ENCODE measurements around the gene CADPS2. TPM values are rescaled to one million over a fixed set of nuclear protein-coding genes. Genes with fewer than 3 reads are reported as not detected.
"Not testable (repeated sequence)": the region's sequence is repeated elsewhere in the genome, so short reads cannot be mapped to it uniquely, and the experiment has no call there.

Gene CADPS2
- total RNA-seq, 1 donor from 2014 or later: 0.22 TPM

DNA sequence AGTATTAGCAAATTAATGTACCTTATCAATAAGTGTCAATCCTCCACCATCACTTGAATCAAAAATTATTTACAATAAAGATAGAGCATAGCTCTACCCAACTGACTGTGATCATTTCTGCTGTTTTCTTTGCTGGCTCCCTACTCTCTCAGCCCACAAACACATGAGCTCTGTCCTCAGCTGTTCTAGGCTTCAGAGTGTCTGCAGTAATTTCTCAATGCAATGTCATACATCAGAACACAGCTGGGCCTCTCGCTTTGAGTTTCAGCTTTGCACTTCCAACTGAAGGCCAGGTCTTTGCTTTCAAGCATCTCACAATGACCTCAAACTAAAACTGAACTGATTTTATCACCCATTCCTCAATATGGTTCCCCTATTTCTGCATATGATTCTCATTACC is 243.0 kb downstream of the CADPS2 start:
- H3K4me1 Mint-ChIP-seq (ENCODE audit: low read depth, unreplicated experiment): no peaks in the 10 kb centered on the region

DNA sequence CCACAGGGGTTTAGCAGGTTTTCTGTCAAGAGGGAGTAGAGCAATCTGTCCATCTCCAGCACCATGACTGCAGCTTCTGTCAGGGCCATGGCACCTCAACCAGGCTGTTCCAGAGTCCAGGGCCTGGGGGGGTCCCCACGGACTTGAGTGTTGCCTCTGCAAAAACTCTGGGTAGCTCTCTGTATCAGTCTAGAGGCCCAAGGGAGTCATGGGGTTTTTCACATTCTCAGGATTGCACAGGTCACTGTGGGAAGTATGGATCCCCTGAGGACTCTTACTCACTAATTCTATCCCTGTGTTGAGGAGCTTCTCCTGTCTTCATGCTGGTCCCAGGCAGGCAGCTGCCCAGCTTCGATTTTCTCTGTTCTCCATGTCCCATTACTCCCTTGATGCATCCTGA is 247.8 kb downstream of the CADPS2 start:
- no peak overlapping the region for H3K4me3 Mint-ChIP-seq (ENCODE audit: unreplicated experiment)
- no peak overlapping the region for H3K27ac Mint-ChIP-seq (ENCODE audit: unreplicated experiment)
- H3K36me3 Mint-ChIP-seq (ENCODE audit: unreplicated experiment): peaks cover 5% of the 10 kb centered on the region
- TF ChIP-seq, protein P1, sequence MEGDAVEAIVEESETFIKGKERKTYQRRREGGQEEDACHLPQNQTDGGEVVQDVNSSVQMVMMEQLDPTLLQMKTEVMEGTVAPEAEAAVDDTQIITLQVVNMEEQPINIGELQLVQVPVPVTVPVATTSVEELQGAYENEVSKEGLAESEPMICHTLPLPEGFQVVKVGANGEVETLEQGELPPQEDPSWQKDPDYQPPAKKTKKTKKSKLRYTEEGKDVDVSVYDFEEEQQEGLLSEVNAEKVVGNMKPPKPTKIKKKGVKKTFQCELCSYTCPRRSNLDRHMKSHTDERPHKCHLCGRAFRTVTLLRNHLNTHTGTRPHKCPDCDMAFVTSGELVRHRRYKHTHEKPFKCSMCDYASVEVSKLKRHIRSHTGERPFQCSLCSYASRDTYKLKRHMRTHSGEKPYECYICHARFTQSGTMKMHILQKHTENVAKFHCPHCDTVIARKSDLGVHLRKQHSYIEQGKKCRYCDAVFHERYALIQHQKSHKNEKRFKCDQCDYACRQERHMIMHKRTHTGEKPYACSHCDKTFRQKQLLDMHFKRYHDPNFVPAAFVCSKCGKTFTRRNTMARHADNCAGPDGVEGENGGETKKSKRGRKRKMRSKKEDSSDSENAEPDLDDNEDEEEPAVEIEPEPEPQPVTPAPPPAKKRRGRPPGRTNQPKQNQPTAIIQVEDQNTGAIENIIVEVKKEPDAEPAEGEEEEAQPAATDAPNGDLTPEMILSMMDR (IDR thresholded peaks at IDR 0.05; ENCODE audit: partially characterized antibody, unreplicated experiment): no peak
- no peaks in the 10 kb centered on the region for H3K9me3 Mint-ChIP-seq (ENCODE audit: unreplicated experiment)
- H3K4me1 Mint-ChIP-seq (ENCODE audit: low read depth, unreplicated experiment): no peaks in the 10 kb centered on the region
- DNase-seq: no peak
- H3K27me3 Mint-ChIP-seq (ENCODE audit: unreplicated experiment): no peaks in the 10 kb centered on the region

More for the DNA sequence above, 243.0 kb downstream of the CADPS2 start:
- Mint-ChIP-seq H3K27me3 (ENCODE audit: unreplicated experiment) (peaks cover 1% of the 10 kb centered on the region), H3K9me3 (ENCODE audit: unreplicated experiment) (no peaks in the 10 kb centered on the region), H3K36me3 (ENCODE audit: unreplicated experiment) (no peaks in the 10 kb centered on the region), H3K27ac (ENCODE audit: unreplicated experiment) (no peak overlapping the region), H3K4me3 (ENCODE audit: unreplicated experiment) (no peak overlapping the region)
- TF ChIP-seq, protein P1 (IDR thresholded peaks at IDR 0.05; ENCODE audit: partially characterized antibody, unreplicated experiment): no peak
- no peak for DNase-seq

DNA sequence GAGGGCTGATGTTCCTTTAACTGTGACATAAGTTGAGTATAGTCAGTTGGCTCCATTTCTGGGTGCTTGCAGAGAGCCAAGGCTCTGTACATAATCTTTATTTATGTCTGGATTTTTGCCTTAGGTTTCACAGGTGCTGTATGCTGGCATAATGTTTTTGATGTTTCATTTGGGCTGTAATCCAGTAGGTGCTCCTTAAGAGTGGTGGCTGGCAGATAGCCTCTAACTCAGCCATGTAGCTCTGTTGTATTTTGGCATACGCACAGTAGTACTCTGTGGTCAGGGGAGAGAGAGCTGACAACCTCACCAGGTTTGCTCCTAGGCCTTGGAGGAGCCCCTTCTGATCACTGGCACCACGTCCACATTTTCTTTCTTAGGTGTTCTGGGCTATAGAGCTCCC is 248.5 kb downstream of the CADPS2 start:
- Mint-ChIP-seq H3K4me3 (ENCODE audit: unreplicated experiment) (no peak overlapping the region), H3K27ac (ENCODE audit: unreplicated experiment) (no peak overlapping the region), H3K9me3 (ENCODE audit: unreplicated experiment) (no peaks in the 10 kb centered on the region), H3K36me3 (ENCODE audit: unreplicated experiment) (peaks cover 5% of the 10 kb centered on the region), H3K27me3 (ENCODE audit: unreplicated experiment) (no peaks in the 10 kb centered on the region), H3K4me1 (ENCODE audit: low read depth, unreplicated experiment) (no peaks in the 10 kb centered on the region)
- TF ChIP-seq, protein P1 (IDR thresholded peaks at IDR 0.05; ENCODE audit: partially characterized antibody, unreplicated experiment): no peak
- DNase-seq: no peak

DNA sequence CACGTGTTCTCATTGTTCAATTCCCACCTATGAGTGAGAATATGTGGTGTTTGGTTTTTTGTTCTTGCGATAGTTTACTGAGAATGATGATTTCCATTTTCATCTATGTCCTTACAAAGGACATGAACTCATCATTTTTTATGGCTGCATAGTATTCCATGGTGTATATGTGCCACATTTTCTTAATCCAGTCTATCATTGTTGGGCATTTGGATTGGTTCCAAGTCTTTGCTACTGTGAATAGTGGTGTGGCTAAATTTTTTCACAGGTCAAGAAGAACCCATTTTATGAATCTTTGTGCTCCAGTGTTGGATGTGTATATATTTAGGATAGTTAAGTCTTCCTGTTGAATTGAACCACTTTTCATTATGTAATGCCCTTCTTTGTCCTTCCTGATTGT is 250.8 kb downstream of the CADPS2 start:
- not testable (repeated sequence) for H3K4me3 Mint-ChIP-seq (ENCODE audit: unreplicated experiment); H3K9me3 Mint-ChIP-seq (ENCODE audit: unreplicated experiment); H3K27ac Mint-ChIP-seq (ENCODE audit: unreplicated experiment); H3K36me3 Mint-ChIP-seq (ENCODE audit: unreplicated experiment); H3K27me3 Mint-ChIP-seq (ENCODE audit: unreplicated experiment); H3K4me1 Mint-ChIP-seq (ENCODE audit: low read depth, unreplicated experiment); DNase-seq

DNA sequence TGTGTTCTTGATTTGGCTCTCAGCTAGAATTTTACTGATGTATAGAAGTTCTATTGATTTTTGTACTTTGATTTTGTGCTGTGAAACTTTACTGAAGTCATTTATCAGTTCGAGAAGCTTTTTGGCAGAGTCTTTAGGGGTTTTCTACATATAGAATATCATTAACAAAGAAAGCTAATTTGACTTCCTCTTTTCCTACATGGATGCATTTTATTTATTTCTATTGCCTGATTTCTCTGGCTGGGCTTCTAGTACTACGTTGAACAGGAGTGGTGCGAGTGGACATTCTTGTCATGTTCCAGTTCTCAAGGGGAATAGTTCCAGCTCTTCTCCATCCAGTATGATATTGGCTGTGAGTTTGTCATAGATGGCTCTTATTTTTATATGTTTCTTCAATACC is 252.8 kb downstream of the CADPS2 start:
- Mint-ChIP-seq H3K27me3 (ENCODE audit: unreplicated experiment) (no peaks in the 10 kb centered on the region), H3K4me3 (ENCODE audit: unreplicated experiment) (no peak overlapping the region), H3K27ac (ENCODE audit: unreplicated experiment) (no peak overlapping the region), H3K9me3 (ENCODE audit: unreplicated experiment) (no peaks in the 10 kb centered on the region), H3K36me3 (ENCODE audit: unreplicated experiment) (peaks cover 5% of the 10 kb centered on the region), H3K4me1 (ENCODE audit: low read depth, unreplicated experiment) (no peaks in the 10 kb centered on the region)
- DNase-seq: no peak
- TF ChIP-seq, protein P1 (IDR thresholded peaks at IDR 0.05; ENCODE audit: partially characterized antibody, unreplicated experiment): no peak

DNA sequence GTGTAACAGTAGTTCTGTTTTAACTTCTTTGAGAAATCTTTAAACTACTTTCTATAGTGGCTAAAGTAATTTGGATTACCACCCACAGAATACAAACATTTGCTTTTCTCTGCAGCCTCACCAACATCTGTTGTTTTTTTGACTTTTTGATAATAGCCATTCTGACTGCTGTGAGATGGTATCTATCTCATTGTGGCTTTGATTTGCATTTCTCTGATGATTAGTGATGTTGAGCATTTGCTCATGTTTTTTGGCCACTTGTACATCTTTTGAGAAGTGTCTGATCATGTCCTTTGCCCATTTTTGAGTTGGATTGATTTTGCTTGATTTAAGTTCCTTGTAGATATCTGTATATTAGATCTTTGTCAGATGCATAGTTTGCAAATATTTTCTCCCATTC is 254.0 kb downstream of the CADPS2 start:
- Mint-ChIP-seq H3K27me3 (ENCODE audit: unreplicated experiment) (no peaks in the 10 kb centered on the region), H3K27ac (ENCODE audit: unreplicated experiment) (no peak overlapping the region), H3K9me3 (ENCODE audit: unreplicated experiment) (no peaks in the 10 kb centered on the region), H3K4me1 (ENCODE audit: low read depth, unreplicated experiment) (no peaks in the 10 kb centered on the region), H3K4me3 (ENCODE audit: unreplicated experiment) (no peak overlapping the region), H3K36me3 (ENCODE audit: unreplicated experiment) (peaks cover 5% of the 10 kb centered on the region)
- TF ChIP-seq, protein P1 (IDR thresholded peaks at IDR 0.05; ENCODE audit: partially characterized antibody, unreplicated experiment): no peak
- no peak for DNase-seq
